NCI-H1092 (cell line): ENCODE data around the gene PPP4R1.

ENCODE experiments used
- DNase-seq: peaks from one replicate; lab custom pipeline; 2025; lab: John Stamatoyannopoulos, UW

Gene PPP4R1

DNA sequence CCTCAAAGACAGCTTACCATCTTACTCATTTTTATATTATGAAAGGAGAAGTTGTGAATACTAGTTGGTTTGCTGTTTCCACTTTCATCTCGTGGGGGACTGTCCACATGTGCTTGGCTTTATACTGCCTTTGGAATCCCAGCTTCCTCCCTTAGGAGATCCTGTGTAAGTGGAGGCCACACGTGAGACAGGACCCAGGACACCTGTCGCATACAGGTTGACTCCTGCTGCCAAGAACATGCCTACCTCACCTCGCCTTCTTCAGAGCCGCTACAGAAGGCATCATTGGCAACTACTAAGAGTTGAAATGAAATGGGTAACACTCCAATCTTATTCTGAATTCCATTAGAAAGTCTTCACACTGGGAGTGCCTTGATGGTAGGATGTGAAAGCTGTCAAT is 69.3 kb downstream of the PPP4R1 start:
- no peak for DNase-seq

DNA sequence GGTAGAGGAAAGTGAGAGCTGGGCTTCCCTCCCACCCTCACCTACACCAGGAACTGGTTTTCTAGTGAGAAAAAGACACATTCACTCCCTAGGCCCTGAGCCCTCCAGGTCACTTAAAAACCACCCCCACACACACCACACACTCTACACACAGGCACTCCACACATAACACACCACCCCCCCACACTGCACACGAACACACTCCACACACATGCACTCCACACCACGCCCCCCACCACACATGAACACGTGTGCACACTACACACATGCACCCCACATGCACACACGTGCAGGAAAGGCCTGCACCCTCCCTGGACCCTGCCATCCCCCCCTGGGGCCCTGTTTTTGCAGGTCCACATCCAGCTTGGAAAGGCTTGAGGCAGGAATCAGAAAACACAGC is 71.4 kb downstream of the PPP4R1 start:
- DNase-seq: no peak

DNA sequence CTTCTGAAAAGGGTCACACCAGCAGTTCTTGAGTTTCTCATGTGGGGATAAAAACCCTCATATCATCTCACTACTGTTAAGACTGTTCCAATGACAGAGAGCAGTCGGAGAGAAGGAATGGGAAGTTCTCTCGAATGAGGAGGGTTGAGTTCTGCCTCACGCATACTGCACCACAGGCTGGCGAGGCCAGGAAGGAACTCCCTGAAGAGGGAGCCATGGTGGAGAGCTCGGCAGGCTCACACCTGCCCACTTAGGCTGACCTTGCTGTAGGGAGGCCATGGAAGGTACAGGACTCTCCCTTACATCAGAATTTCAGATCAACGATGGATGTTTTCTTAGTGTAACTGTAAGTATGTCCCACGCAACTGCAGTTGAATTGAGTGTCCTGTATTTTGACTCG is 74.4 kb downstream of the PPP4R1 start:
- DNase-seq: no peak

DNA sequence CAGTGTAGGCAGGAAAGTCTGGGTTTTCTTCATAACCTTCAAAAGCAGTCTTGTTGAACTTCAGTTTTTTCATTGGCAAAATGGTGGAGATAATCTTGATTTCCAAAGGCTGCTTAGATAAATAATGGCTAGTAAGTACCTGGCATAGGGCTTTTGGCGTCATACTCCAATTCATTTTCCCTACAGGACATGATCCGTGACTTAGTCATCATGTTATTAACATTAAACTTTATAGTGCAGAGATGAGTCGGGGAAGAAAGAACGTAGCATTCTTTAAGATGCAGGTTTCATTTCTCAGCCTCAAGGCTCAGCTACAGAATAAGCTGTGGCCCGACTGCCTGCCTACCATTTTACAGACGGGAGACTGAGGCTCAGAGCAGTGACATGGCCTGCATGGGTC is 75.1 kb downstream of the PPP4R1 start:
- DNase-seq: no peak

DNA sequence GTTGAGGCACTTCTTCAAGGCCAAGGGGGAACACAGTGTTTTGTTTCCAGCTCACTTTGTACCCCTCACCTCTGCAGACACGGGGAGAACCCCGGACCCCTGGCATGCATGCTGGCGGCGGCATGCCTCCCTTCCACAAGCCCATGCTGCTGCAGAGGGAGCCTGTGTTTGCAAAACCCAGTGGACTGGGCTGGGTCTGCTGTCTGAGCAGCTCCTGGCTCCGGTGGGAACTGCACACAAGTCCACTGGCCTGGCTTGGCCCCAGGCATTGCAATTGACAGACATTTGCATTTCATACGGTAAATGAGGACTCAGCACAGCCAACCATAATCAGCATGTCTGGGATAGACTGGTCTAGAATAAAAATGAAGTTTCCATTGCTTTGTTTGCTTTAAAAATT is 76.7 kb downstream of the PPP4R1 start:
- DNase-seq: no peak

DNA sequence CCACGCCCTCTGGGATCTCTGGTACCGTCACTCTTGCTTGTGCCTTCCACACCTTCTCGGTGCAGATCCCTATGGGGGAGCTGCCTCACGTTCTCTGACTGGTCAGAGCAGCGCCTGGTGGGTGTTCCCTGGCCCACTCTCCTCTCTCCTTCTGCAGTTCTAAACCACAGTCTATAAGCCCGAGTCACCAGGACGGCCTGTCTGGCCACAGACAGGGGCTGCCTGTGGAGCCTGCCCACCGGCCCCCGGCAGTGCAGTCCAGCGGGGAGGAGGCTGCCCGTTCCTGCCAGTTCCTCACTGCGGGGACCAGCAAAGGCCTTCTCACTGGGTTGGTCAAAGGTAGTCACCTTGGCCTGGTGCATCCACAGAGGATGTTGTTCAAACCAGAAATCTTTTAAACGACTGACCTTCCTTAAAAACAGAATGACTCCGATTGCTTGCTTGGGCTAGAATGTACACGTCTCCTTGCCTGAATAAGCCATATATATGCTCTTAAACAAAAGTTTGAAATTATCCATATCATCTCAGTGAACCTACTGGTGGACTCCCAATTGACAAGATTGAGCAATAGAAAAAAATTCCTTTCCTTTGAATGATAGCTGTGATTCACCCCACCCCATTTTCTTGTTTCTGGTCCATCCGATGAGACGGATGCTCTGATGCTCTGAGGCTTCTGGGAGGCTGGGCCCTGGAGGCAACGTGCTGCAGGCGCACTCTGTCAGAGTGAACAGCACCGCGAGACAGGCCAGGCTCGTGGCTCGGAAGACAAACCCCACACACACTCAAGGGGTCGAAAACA is 77.8 kb downstream of the PPP4R1 start:
- DNase-seq: no peak

DNA sequence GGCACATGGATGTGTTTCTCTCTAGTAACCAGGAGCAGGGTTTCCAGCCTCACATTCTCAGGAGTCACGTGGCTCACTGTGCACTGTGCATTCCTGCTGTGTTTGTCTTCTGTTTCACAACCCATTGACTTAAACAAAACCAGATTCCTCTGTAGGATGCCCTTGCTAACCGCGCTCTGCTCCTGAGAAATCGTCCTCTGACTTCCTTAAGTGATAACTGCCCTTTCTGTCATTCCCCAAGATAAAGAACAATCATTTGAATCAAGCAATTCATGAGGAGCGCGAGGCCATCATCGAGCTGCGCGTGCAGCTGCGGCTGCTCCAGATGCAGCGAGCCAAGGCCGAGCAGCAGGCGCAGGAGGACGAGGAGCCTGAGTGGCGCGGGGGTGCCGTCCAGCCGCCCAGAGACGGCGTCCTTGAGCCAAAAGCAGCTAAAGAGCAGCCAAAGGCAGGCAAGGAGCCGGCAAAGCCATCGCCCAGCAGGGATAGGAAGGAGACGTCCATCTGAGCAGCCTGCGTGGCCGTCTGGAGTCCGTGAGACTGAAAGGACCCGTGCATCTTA is 78.8 kb downstream of the PPP4R1 start:
- DNase-seq: no peak

DNA sequence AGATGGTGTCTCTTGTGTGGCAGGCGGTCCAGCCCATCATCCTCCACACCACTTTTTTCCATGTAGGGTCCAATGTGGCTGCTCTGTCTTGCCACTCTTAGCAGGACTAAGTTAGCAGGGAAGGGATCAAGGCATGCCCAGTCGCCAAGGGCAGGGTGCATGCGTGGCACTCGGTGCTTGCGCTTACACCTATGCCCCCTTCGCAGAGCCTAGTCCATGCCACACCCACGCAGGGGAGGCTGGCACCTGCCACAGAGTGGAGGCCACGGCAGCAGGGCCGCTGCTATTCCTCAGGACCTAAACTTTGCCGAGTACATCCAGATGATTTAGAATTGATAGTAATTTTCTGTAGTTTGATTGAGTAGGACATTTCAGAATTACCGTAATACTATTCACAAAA is 79.5 kb downstream of the PPP4R1 start:
- no peak for DNase-seq

DNA sequence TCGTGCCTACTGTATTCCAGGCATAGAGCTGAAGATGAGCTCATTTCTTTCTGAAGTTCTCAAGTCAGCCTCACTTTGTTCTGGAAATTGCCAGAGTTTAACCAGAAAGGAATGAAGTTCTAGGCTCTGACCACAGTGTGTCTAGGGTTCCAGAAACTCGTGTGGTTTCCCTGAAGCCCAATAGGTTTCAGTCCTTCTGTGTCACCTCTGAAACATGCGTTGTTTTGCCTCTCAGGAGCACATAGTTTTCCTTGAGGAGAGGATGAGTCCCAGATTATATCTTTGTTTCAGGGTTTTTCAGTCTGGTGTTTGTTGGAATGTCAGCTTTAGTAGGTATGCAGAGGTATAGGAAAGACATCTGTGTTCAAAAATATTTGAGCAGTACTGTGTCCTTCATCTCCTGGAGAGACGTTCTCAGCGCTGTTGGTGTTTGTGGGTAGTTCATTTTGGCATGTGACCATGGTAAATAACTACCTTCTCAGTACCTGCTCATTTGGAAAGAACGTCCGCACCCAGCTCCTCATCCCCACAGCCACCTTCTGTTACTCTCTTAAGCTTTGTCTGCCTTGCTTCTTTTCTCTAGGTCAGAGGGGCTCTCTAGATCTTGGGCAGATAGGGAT is 82.5 kb downstream of the PPP4R1 start:
- no peak for DNase-seq

DNA sequence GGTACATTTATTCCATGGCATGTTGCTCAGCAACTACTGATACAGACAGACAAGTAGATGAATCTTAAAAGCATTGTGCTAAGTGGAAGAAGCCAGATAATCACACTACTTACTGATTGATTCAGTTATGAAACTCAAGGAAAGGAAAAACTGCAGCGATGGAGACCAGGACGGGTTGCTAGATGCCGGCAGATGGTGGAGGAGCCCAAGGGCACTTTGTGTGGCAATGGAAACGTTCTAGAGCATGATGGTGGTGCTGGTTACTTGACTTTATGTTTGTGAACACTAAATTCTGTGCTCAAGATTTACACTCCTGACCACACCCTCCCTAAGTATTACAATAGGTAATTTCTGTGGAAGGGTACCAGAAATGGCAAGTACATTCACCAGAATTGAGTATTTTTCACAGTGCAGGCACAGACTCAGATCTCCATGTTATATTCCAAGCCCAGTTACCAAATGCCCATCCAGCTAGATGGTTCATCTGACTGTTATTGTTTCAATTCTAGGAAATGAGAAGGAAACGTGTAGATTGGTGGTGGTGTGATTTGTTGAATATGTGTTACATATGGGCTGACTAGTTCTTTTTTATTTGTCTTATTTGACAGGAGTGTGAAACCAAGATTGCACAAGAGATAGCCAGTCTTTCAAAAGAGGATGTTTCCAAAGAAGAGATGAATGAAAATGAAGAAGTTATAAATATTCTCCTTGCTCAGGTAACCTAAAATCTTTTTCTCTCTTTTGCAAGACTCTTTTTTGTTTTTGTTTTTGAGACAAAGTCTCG is 83.9 kb downstream of the PPP4R1 start:
- DNase-seq: no peak

DNA sequence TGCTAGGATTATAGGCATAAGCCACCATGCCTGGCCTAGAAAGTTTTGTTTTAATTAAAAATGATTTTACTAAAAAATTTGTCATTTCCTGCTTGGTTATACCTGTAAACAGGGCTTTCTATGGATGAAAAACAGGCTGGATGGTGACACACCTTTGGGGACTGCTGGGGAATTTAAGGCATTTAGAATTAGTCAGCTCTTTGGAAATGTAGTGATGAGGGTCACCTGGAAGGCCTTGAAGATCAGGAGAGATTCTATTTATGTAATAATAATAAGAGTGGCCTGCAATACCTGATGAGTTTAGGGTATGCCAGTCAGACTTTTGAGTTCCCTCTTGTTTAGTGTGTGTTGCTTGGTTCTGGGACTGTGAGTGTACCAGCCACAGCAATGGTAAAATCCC is 87.9 kb downstream of the PPP4R1 start:
- no peak for DNase-seq

DNA sequence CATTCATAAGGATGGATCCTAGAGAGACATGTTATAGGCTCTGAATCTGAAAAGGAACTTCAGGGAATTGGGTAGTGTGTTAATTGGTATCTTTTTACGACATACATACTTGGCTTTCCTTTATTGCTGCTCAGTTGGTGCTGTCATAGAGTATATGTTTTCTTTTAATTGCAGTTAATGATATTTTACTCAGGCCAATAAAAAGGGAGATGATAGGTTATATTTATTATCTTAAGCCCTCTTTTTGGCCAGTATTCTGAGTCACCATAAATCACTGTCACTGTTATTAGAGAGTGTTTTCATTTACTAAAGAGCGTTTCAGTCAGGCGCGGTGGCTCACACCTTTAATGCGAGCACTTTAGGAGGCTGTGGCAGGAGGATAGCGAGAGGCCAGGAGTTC is 91.4 kb downstream of the PPP4R1 start:
- DNase-seq: no peak

DNA sequence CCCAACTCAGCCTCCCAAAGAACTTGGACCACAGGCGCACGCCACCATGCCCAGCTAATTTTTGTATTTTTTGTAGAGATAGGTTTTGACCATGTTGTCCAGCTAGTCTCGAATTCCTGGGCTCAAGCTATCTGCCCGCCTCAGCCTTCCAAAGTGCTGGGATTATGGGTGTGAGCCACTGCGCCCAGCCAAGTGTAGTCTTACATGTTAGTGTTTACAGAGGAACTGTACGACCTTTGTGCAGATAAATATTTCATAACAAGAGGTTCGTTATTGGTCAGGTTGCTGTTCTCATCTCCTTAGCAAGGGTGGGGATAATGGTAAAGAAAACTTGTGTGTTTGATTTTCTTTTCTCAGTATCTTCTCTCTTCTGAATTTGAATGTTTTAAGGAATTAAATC is 92.6 kb downstream of the PPP4R1 start:
- no peak for DNase-seq

DNA sequence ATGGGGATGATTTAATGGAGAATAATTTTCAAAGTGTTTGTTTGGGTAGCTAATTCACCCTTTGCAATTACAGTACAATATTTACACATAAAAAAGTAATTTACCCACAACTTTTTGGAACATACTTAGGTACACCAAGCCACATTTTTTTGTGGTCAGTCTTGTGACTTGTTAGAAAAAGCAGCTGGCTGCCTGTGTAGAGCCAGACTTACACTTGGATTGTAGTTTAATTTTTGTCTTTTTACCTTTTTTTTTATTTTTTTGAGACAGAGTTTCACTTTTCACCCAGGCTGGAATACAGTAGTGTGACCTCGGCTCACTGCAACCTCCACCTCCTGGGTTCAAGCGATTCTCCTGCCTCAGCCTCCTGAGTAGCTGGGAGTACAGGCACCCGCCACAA is 93.7 kb downstream of the PPP4R1 start:
- no peak for DNase-seq

DNA sequence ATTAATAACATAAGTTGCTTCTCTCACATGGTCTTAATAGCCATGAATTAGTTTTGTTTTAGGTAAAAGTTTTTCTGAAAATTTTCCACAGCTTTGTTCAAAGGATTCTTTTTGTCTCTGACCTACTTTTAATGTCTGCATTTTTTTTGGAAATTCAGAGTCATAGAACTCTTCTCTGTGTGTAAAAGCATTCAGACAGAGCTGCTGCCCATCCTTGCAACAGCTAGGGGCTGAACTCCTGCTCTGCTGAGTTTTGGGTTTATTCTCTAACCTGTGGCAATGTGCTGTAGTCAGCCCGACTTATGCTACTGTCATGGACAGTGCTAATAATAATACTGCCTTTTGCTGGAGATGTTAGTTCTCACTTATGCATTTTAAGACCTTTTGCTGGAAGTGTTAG is 95.0 kb downstream of the PPP4R1 start:
- no peak for DNase-seq

DNA sequence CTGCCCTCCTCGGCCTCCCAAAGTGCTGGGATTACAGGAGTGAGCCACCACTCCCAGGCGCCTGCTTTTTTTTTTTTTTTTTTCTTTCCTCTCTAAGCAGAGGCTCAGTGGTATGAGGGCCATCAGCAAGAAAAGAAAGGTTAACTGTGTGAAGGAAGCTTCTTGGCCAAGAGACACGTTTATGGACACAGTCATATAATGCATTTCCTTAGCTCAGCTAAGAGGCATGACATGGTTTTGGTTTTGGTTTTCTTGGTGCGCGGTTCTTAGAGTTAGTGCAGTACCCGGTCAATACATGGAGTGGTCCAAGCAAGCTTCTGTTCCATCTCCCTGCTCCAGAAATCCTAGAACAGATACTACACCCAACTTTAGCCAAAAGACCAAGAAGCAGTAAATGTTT is 96.5 kb downstream of the PPP4R1 start:
- no peak for DNase-seq

DNA sequence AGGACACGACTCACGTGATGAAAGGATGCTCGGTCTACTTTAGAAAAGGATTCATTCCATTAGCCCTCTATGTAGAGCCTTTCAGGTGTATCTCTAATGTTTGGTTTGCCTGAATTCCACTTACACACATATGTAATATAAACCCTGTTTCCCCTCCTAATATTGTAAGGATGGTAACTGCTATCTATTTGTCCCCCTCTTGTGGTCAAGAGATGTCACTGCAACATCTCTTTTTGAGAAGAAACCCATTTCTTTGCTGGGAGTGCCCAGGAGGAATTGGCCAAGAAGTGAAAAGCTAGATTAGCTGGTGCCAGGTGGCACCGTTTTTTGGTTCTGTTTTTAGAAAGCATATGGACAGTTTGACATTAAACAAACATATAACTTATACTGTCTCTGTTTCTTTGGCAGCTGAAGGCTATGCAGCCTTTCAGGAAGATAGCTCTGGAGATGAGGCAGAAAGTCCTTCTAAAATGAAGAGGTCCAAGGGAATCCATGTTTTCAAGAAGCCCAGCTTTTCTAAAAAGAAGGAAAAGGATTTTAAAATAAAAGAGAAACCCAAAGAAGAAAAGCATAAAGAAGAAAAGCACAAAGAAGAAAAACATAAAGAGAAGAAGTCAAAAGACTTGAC is 97.8 kb downstream of the PPP4R1 start:
- no peak for DNase-seq

DNA sequence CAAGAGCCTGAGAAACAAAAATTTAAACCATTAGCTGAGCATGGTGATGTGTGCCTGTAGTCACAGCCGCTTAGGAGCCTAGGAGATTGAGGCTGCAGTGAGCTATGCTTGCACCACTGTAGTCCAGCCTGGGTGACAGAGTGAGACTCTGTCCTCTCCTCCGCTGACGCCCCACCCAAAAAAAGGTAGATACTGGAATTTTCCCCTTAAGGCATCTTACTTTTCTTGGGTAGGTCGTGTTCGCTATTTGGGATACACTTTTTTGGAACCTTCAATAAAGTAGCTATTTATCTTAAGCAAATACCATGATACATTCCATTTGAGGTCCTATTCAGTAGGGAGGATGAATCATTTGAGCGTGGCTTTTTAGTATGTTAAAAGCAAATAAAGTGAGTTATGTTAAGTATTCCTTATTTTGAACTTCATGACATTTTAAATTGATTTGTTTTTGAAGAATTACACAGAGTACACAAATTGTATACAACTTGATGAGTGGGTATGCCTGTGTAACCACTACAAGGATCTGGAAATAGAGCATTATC is 100.3 kb downstream of the PPP4R1 start:
- DNase-seq: no peak

DNA sequence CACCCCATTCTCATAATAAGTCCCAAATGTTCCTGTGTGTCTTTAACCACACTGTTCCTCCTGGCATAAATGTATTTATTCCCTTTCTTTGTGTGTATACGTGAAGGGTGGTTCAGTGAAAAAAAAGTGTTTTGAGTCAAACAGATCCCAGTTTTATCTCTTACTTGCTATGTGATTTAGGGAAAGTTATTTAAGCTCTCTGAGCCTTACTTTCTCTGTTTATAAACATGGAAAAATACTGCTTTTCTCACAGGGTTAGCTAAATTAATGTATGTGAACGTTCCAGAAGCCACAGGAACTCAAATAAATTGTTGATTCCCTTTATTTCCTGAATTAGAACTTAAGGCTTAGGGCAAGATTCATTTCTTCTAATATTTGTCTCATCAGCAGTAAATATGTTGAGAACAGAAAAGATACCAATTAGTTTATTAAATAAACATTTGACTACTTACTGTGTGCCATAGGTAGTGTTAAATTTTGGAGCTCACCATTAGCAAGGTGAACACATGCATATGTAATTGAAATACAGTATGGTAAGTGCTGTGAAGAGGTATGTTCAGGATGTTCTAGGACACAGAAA is 105.8 kb downstream of the PPP4R1 start:
- no peak for DNase-seq

DNA sequence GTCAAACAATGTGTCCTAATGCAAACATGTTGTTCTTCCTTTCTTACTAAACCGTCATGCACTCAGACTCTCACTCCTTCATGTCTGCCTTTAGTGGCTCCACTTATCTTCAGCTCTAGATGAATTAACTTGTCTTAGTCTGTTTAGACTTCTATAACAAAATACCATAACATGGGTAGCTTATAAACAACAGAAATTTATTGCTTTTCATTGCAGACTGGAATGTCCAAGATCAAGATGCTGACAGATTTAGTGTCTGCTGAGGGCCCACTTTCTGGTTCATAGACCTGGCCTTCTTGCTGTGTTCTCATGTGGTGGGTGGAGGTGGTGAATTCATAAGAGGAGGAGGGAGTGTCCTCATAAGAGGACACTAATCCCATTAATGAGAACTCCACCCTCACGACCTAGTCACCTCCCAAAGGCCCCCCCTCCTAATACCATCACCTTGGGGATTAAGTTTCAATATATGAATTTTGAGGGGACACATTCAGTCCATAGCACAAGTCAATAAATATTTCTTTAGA is 106.7 kb downstream of the PPP4R1 start:
- DNase-seq: no peak

DNA sequence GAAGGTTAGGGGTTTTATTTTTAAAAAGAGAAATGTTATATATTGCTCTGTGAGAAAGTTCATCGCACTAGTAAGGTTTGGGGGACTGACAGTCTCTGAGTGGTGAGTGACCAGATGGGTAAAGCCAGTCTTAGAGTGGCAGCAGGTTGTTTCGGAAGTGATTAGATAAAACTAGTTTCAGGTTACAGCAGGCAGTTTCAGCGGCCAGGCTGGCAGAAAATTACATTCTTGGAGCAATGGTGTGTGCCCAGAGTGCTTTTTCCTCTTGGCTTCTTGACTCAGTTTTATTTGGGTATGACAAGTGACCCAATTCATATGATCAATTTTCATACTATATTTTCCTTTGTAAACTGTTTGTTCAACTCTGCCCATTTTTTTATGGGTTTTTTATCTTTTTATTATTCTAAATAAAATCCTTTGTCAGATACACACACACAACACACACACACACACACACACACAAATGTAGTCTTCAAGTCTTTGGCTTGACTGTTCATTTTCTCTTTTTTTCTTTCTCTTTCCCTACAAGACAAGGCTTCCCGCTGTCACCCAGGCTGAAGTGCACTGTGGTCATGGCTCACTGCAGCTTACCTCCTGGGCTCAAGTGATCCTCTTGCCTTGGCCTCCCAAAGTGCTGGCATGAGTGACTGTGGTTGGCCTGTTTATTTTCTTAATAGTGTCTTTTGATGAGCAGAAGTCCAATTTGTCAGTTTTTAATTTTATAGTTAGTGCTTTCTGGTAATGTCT is 108.1 kb downstream of the PPP4R1 start:
- peak; percentile 40 for DNase-seq
